Naive thymus-derived CD4-positive, alpha-beta T cell (primary cell): Measurements from ENCODE around the gene ZNF211. TPM values are rescaled to one million over a fixed set of nuclear protein-coding genes. Genes with fewer than 3 reads are reported as not detected.

ENCODE experiments used
- ATAC-seq: fragments of 150-1000 bp; cut with Tn5 transposase; 2 replicates; pipeline ENCODE4 v1.10.0; 2021; ENCODE audit warnings: mild to moderate bottlenecking, moderate library complexity
- CTCF ChIA-PET: fragments of 350-600 bp; sonication (Branson Sonifier 250); formaldehyde crosslinking; loops from one replicate; lab custom pipeline; 2021; ENCODE audit warnings: antibody characterized with exemption; lab: Charles Lee
- POLR2A ChIA-PET: fragments of 350-600 bp; sonication (Branson Sonifier 250); formaldehyde crosslinking; loops from one replicate; lab custom pipeline; 2021; ENCODE audit warnings: antibody characterized with exemption, inconsistent platforms; lab: Charles Lee
- DNase-seq, 9 donors: peaks; one replicate each; pipeline versions ENCODE4 v3.0.0 to v3.0.0-alpha.2; 2020 to 2022; ENCODE audit warnings: mixed read lengths in 1 of 9
- H3K27ac ChIP-seq: one replicate; pipeline ENCODE4 v1.7.0; 2013; ENCODE audit warnings: mild to moderate bottlenecking, low read depth, low read length, moderate library complexity
- H3K27me3 ChIP-seq, 2 donors: one replicate each; pipeline ENCODE4 v1.7.0; 2013; ENCODE audit warnings: low read length in 2 of 2, mild to moderate bottlenecking in 2 of 2, moderate library complexity in 2 of 2; ENCODE audit not compliant: control insufficient read depth in 2 of 2, insufficient read depth in 2 of 2
- H3K36me3 ChIP-seq, 3 experiments: 1 replicate in 2 of 3; 2 replicates in 1 of 3; pipeline ENCODE4 v1.7.0; 2013; ENCODE audit warnings: low read length in 3 of 3, mild to moderate bottlenecking in 3 of 3, moderate library complexity in 1 of 3; ENCODE audit not compliant: insufficient read depth in 3 of 3, control insufficient read depth in 2 of 3
- H3K4me1 ChIP-seq, 2 donors: one replicate each; pipeline ENCODE4 v1.7.0; 2013; ENCODE audit warnings: low read length in 2 of 2, mild to moderate bottlenecking in 2 of 2, moderate library complexity in 1 of 2; ENCODE audit not compliant: control insufficient read depth in 2 of 2, insufficient read depth in 2 of 2
- H3K4me3 ChIP-seq: 2 replicates; pipeline ENCODE4 v1.7.0; 2013; ENCODE audit warnings: mild to moderate bottlenecking, low read length
- H3K9me3 ChIP-seq, 3 experiments: 1 replicate in 2 of 3; 2 replicates in 1 of 3; pipeline ENCODE4 v1.7.0; 2013; ENCODE audit warnings: low read length in 3 of 3; ENCODE audit not compliant: control insufficient read depth in 2 of 3
- H3K27ac Mint-ChIP-seq, 9 donors: one replicate each; pipeline ENCODE4 v1.8.0; 2020 to 2022; ENCODE audit warnings: mixed read lengths in 9 of 9, mild to moderate bottlenecking in 8 of 9, moderate library complexity in 5 of 9, inconsistent platforms in 2 of 9
- H3K27me3 Mint-ChIP-seq, 5 donors: one replicate each; pipeline ENCODE4 v1.8.0; 2021 to 2022; ENCODE audit warnings: mixed read lengths in 5 of 5, mild to moderate bottlenecking in 1 of 5
- H3K36me3 Mint-ChIP-seq, 5 donors: one replicate each; pipeline ENCODE4 v1.8.0; 2020 to 2022; ENCODE audit warnings: mixed read lengths in 5 of 5, mild to moderate bottlenecking in 3 of 5, inconsistent platforms in 1 of 5
- H3K4me1 Mint-ChIP-seq, 7 donors: one replicate each; pipeline ENCODE4 v1.8.0; 2020 to 2022; ENCODE audit warnings: mixed read lengths in 7 of 7, mild to moderate bottlenecking in 3 of 7, inconsistent platforms in 1 of 7
- H3K4me3 Mint-ChIP-seq, 10 donors: one replicate each; pipeline ENCODE4 v1.8.0; 2020 to 2022; ENCODE audit warnings: mild to moderate bottlenecking in 10 of 10, mixed read lengths in 10 of 10, moderate library complexity in 6 of 10, inconsistent platforms in 2 of 10
- H3K9me3 Mint-ChIP-seq, 11 donors: one replicate each; pipeline ENCODE4 v1.8.0; 2020 to 2022; ENCODE audit warnings: mixed read lengths in 11 of 11, mild to moderate bottlenecking in 4 of 11, inconsistent platforms in 1 of 11, moderate library complexity in 1 of 11
- intact Hi-C, 2 donors: fragments of 100-400 bp; cut with micrococcal nuclease; formaldehyde crosslinking; loops; one replicate each; pipeline ENCODE4 v1.15.1; 2023
- polyA plus RNA-seq, 2 donors: library from polyadenylated mRNA; unstranded; fragments of 300-500 nt; fragmentation: Illumina TruSeq; gene quantifications; one replicate each; pipeline ENCODE4 v1.2.3, GENCODE V29; 2021
- total RNA-seq, 6 experiments: library from RNA in 5 of 6; stranded (reverse) in 5 of 6; gene quantifications; 1 replicate in 5 of 6; 2 replicates in 1 of 6; pipeline ENCODE4 v1.2.3 and lab custom pipeline; 2021 to 2026

Gene ZNF211
- total and polyA plus RNA-seq, 7 experiments from 2014 or later = 15.1 to 56.7 (median 29.2) TPM

GRCh38 chr19:57686727-57687126 lies 53.8 kb downstream of the ZNF211 start:
- ATAC-seq (no peak), DNase-seq (no peak)
- ChIA-PET CTCF (no interaction called here), POLR2A (interaction anchor here (0.6 kb wide), 1 partner anchor 28 kb away, joined by 3 read pairs; no protein-coding TSS in a partner anchor)
- H3K27ac ChIP-seq = no peak overlapping the region
- peaks cover 23 to 65% (median 39%) of the 10 kb centered on the region in 3 experiments for H3K36me3 ChIP-seq
- Mint-ChIP-seq H3K27me3 (peaks cover 0 to 1% (median 0%) of the 10 kb centered on the region in 5 donors), H3K27ac (no peak overlapping the region), H3K9me3 (peaks cover 40 to 100% (median 88%) of the 10 kb centered on the region in 11 donors), H3K36me3 (peaks cover 61 to 99% (median 84%) of the 10 kb centered on the region in 5 donors), H3K4me1 (peaks cover 23 to 40% (median 34%) of the 10 kb centered on the region in 7 donors), H3K4me3 (peak overlapping the region in 1 of 10 donors; percentile 98)
- intact Hi-C loops = no loop called here
- H3K4me1 ChIP-seq = peaks cover 9 to 13% of the 10 kb centered on the region in 2 donors
- H3K27me3 ChIP-seq = no peaks in the 10 kb centered on the region
- H3K4me3 ChIP-seq = peak overlapping the region; percentile 18
- peaks cover 34 to 86% (median 78%) of the 10 kb centered on the region in 3 experiments for H3K9me3 ChIP-seq

- CTCF ChIA-PET = no interaction called here
- intact Hi-C loops = no loop called here
Observed at GRCh38 chr19:57687363-57688010, 54.5 kb downstream of the ZNF211 start.

GRCh38 chr19:57688011-57688763 lies 55.2 kb downstream of the ZNF211 start:
- ATAC-seq = no peak
- Histone ChIP-seq H3K4me1 (peaks cover 0 to 4% of the 10 kb centered on the region in 2 donors), H3K4me3 (peak overlapping the region; percentile 14), H3K27ac (no peak overlapping the region), H3K36me3 (peaks cover 23 to 61% (median 39%) of the 10 kb centered on the region in 3 experiments), H3K27me3 (no peaks in the 10 kb centered on the region), H3K9me3 (peaks cover 31 to 92% (median 72%) of the 10 kb centered on the region in 3 experiments)
- intact Hi-C loops = no loop called here
- Mint-ChIP-seq H3K4me3 (no peak overlapping the region), H3K27me3 (no peaks in the 10 kb centered on the region), H3K9me3 (peaks cover 30 to 100% (median 82%) of the 10 kb centered on the region in 11 donors), H3K4me1 (peaks cover 10 to 26% (median 20%) of the 10 kb centered on the region in 7 donors), H3K36me3 (peaks cover 51 to 93% (median 75%) of the 10 kb centered on the region in 5 donors), H3K27ac (no peak overlapping the region)
- no peak for DNase-seq
- POLR2A ChIA-PET = interaction anchor here (0.6 to 0.8 kb wide), 4 partner anchors 51 to 455 kb away, joined by 3 read pairs; no protein-coding TSS in a partner anchor
- CTCF ChIA-PET = interaction anchor here (0.8 kb wide), 1 partner anchor 24 kb away, joined by 3 read pairs; no protein-coding TSS in a partner anchor

More at GRCh38 chr19:57687363-57688010, 54.5 kb downstream of the ZNF211 start:
- peaks cover 37 to 100% (median 82%) of the 10 kb centered on the region in 11 donors for H3K9me3 Mint-ChIP-seq
- H3K27ac ChIP-seq = no peak overlapping the region
- peaks cover 34 to 89% (median 78%) of the 10 kb centered on the region in 3 experiments for H3K9me3 ChIP-seq
- POLR2A ChIA-PET = interaction anchor here (0.7 kb wide), 1 partner anchor 52 kb away, joined by 3 read pairs; no protein-coding TSS in a partner anchor
- DNase-seq (no peak), ATAC-seq (no peak)
- H3K4me1 ChIP-seq = peaks cover 6 to 11% of the 10 kb centered on the region in 2 donors
- no peaks in the 10 kb centered on the region for H3K27me3 ChIP-seq
- peaks cover 17 to 33% (median 27%) of the 10 kb centered on the region in 7 donors for H3K4me1 Mint-ChIP-seq
- peaks cover 53 to 94% (median 77%) of the 10 kb centered on the region in 5 donors for H3K36me3 Mint-ChIP-seq
- peaks cover 23 to 60% (median 39%) of the 10 kb centered on the region in 3 experiments for H3K36me3 ChIP-seq
- no peak overlapping the region for H3K27ac Mint-ChIP-seq
- peak overlapping the region; percentile 14 for H3K4me3 ChIP-seq
- H3K4me3 Mint-ChIP-seq = no peak overlapping the region
- no peaks in the 10 kb centered on the region for H3K27me3 Mint-ChIP-seq

- no peaks in the 10 kb centered on the region for H3K4me1 ChIP-seq
- ChIA-PET POLR2A (interaction anchor here (0.7 kb wide), 1 partner anchor 12 kb away, joined by 3 read pairs; no protein-coding TSS in a partner anchor), CTCF (no interaction called here)
- Mint-ChIP-seq H3K27me3 (no peaks in the 10 kb centered on the region), H3K36me3 (peaks cover 44 to 89% (median 71%) of the 10 kb centered on the region in 5 donors), H3K9me3 (peaks cover 22 to 100% (median 80%) of the 10 kb centered on the region in 11 donors), H3K4me3 (no peak overlapping the region), H3K27ac (no peak overlapping the region), H3K4me1 (peaks cover 0 to 10% (median 6%) of the 10 kb centered on the region in 7 donors)
- no peaks in the 10 kb centered on the region for H3K27me3 ChIP-seq
- DNase-seq (no peak), ATAC-seq (no peak)
- peaks cover 28 to 92% (median 67%) of the 10 kb centered on the region in 3 experiments for H3K9me3 ChIP-seq
- H3K4me3 ChIP-seq = no peak overlapping the region
- no peak overlapping the region for H3K27ac ChIP-seq
- peaks cover 23 to 45% (median 33%) of the 10 kb centered on the region in 3 experiments for H3K36me3 ChIP-seq
- intact Hi-C loops = no loop called here
Observed at GRCh38 chr19:57689750-57690149, 56.8 kb downstream of the ZNF211 start.

Other genes with a start within 250 kb of the ZNF211 start
- 100 to 1,000 TPM in 2 of 5 experiments, 10 to 100 TPM in 3; 26.4 to 115 (median 66.9) TPM for gene ZNF548, start 243.3 kb upstream of the ZNF211 start, total RNA-seq
- gene ZNF548, start 243.3 kb upstream of the ZNF211 start, polyA plus RNA-seq = 10 to 100 TPM; 16.2 to 22.0 TPM
- 10 to 100 TPM in 3 of 5 experiments, 1 to 10 TPM in 2; 9.3 to 27.8 (median 17.2) TPM for gene ZNF17, start 222.0 kb upstream of the ZNF211 start, total RNA-seq
- 10 to 100 TPM in 1 of 2 donors, 1 to 10 TPM in 1; 6.9 to 11.1 TPM for gene ZNF17, start 222.0 kb upstream of the ZNF211 start, polyA plus RNA-seq
- 10 to 100 TPM in 4 of 5 experiments, 1 to 10 TPM in 1; 8.9 to 17.9 (median 13.2) TPM for gene ZNF749, start 197.8 kb upstream of the ZNF211 start, total RNA-seq
- 10 to 100 TPM; 11.5 to 14.4 TPM for gene ZNF749, start 197.8 kb upstream of the ZNF211 start, polyA plus RNA-seq
- under 1 TPM; 0.15 to 0.78 (median 0.37) TPM for gene VN1R1, start 176.0 kb upstream of the ZNF211 start, total RNA-seq
- gene VN1R1, start 176.0 kb upstream of the ZNF211 start, polyA plus RNA-seq = under 1 TPM; 0.13 to 0.17 TPM
- 10 to 100 TPM in 2 of 5 experiments, 1 to 10 TPM in 3; 1.5 to 20.5 (median 4.3) TPM for gene ZNF772, start 155.6 kb upstream of the ZNF211 start, total RNA-seq
- 1 to 10 TPM; 5.2 to 5.4 TPM for gene ZNF772, start 155.6 kb upstream of the ZNF211 start, polyA plus RNA-seq
- 10 to 100 TPM in 3 of 5 experiments, 1 to 10 TPM in 2; 7.1 to 27.6 (median 12.2) TPM for gene ZNF419, start 145.4 kb upstream of the ZNF211 start, total RNA-seq
- gene ZNF419, start 145.4 kb upstream of the ZNF211 start, polyA plus RNA-seq = 10 to 100 TPM in 1 of 2 donors, 1 to 10 TPM in 1; 7.0 to 11.7 TPM
- 10 to 100 TPM in 3 of 5 experiments, 1 to 10 TPM in 2; 5.8 to 32.7 (median 14.4) TPM for gene ZNF773, start 133.2 kb upstream of the ZNF211 start, total RNA-seq
- 10 to 100 TPM in 1 of 2 donors, 1 to 10 TPM in 1; 9.7 to 18.9 TPM for gene ZNF773, start 133.2 kb upstream of the ZNF211 start, polyA plus RNA-seq
- gene ZNF549, start 105.8 kb upstream of the ZNF211 start, total RNA-seq = 10 to 100 TPM in 3 of 5 experiments, 1 to 10 TPM in 2; 6.9 to 24.8 (median 11.3) TPM
- gene ZNF549, start 105.8 kb upstream of the ZNF211 start, polyA plus RNA-seq = 10 to 100 TPM in 1 of 2 donors, 1 to 10 TPM in 1; 6.1 to 11.4 TPM
- 10 to 100 TPM; 12.9 to 56.2 (median 23.5) TPM for gene ZNF550, start 73.3 kb upstream of the ZNF211 start, total RNA-seq
- gene ZNF550, start 73.3 kb upstream of the ZNF211 start, polyA plus RNA-seq = 10 to 100 TPM in 1 of 2 donors, 1 to 10 TPM in 1; 8.6 to 17.7 TPM
- gene ZNF416, start 54.3 kb upstream of the ZNF211 start, total RNA-seq = 10 to 100 TPM in 2 of 5 experiments, 1 to 10 TPM in 3; 4.4 to 13.8 (median 5.7) TPM
- 10 to 100 TPM in 1 of 2 donors, 1 to 10 TPM in 1; 4.9 to 10.4 TPM for gene ZNF416, start 54.3 kb upstream of the ZNF211 start, polyA plus RNA-seq
- 10 to 100 TPM in 2 of 5 experiments, 1 to 10 TPM in 3; 4.8 to 14.1 (median 7.0) TPM for gene ZIK1, start 49.0 kb upstream of the ZNF211 start, total RNA-seq
- gene ZIK1, start 49.0 kb upstream of the ZNF211 start, polyA plus RNA-seq = 10 to 100 TPM in 1 of 2 donors, 1 to 10 TPM in 1; 8.7 to 13.7 TPM
- 10 to 100 TPM in 1 of 5 experiments, 1 to 10 TPM in 4; 2.0 to 10.9 (median 6.2) TPM for gene ZNF530, start 33.3 kb upstream of the ZNF211 start, total RNA-seq
- 1 to 10 TPM; 7.1 to 9.3 TPM for gene ZNF530, start 33.3 kb upstream of the ZNF211 start, polyA plus RNA-seq
- gene ZNF134, start 18.9 kb upstream of the ZNF211 start, total RNA-seq = 10 to 100 TPM; 14.6 to 33.9 (median 25.7) TPM
- 10 to 100 TPM in 1 of 2 donors, 1 to 10 TPM in 1; 8.0 to 16.7 TPM for gene ZNF134, start 18.9 kb upstream of the ZNF211 start, polyA plus RNA-seq
- gene ZSCAN4, start 35.8 kb downstream of the ZNF211 start, total RNA-seq = not detected
- gene ZSCAN4, start 35.8 kb downstream of the ZNF211 start, polyA plus RNA-seq = not detected
- 10 to 100 TPM in 4 of 5 experiments, 1 to 10 TPM in 1; 9.4 to 22.5 (median 20.5) TPM for gene ZNF551, start 48.8 kb downstream of the ZNF211 start, total RNA-seq
- gene ZNF551, start 48.8 kb downstream of the ZNF211 start, polyA plus RNA-seq = 10 to 100 TPM; 11.4 to 12.2 TPM
- gene ZNF154, start 76.0 kb downstream of the ZNF211 start, total RNA-seq = 10 to 100 TPM in 1 of 5 experiments, 1 to 10 TPM in 4; 2.4 to 18.5 (median 6.9) TPM
- 1 to 10 TPM in 1 of 2 donors, under 1 TPM in 1; 0.78 to 3.4 TPM for gene ZNF154, start 76.0 kb downstream of the ZNF211 start, polyA plus RNA-seq
- gene ZNF671, start 94.5 kb downstream of the ZNF211 start, total RNA-seq = 10 to 100 TPM; 11.0 to 37.6 (median 14.6) TPM
- 10 to 100 TPM; 26.3 to 36.3 TPM for gene ZNF671, start 94.5 kb downstream of the ZNF211 start, polyA plus RNA-seq
- 10 to 100 TPM; 18.9 to 52.3 (median 21.8) TPM for gene ZNF776, start 113.6 kb downstream of the ZNF211 start, total RNA-seq
- gene ZNF776, start 113.6 kb downstream of the ZNF211 start, polyA plus RNA-seq = 10 to 100 TPM in 1 of 2 donors, 1 to 10 TPM in 1; 6.5 to 11.1 TPM
- gene ZNF586, start 136.5 kb downstream of the ZNF211 start, total RNA-seq = 10 to 100 TPM; 16.4 to 47.5 (median 42.6) TPM
- 10 to 100 TPM; 25.5 to 31.8 TPM for gene ZNF586, start 136.5 kb downstream of the ZNF211 start, polyA plus RNA-seq
- gene ZNF552, start 181.7 kb downstream of the ZNF211 start, total RNA-seq = 10 to 100 TPM; 10.6 to 21.9 (median 16.3) TPM
- 10 to 100 TPM; 10.9 to 16.5 TPM for gene ZNF552, start 181.7 kb downstream of the ZNF211 start, polyA plus RNA-seq
- gene ZNF587B, start 197.1 kb downstream of the ZNF211 start, total RNA-seq = 10 to 100 TPM; 18.9 to 32.3 (median 24.0) TPM
- gene ZNF587B, start 197.1 kb downstream of the ZNF211 start, polyA plus RNA-seq = 1 to 10 TPM; 1.7 to 2.9 TPM
- gene ZNF587, start 216.7 kb downstream of the ZNF211 start, total RNA-seq = 10 to 100 TPM; 46.9 to 65.1 (median 48.8) TPM
- gene ZNF587, start 216.7 kb downstream of the ZNF211 start, polyA plus RNA-seq = 1 to 10 TPM; 4.2 to 6.4 TPM